Osteoblast (primary cell): ENCODE measurements around the gene CDC37L1. TPM values are rescaled to one million over a fixed set of nuclear protein-coding genes. Genes with fewer than 3 reads are reported as not detected.

Source experiments
- DNase-seq: peaks from one replicate; pipeline ENCODE4 v3.0.0; 2011; ENCODE audit warnings: low spot score, mixed read lengths; ENCODE audit not compliant: insufficient read length; ENCODE audit errors: missing footprints
- H2AFZ ChIP-seq: 2 replicates; pipeline ENCODE4 v1.6.0; 2011; ENCODE audit warnings: mild to moderate bottlenecking, low read length
- H3K27ac ChIP-seq: 2 replicates; pipeline ENCODE4 v1.5.1; 2011; ENCODE audit warnings: mild to moderate bottlenecking, low read depth, low read length, moderate library complexity
- H3K27me3 ChIP-seq: 2 replicates; pipeline ENCODE4 v1.6.0; 2012; ENCODE audit warnings: mild to moderate bottlenecking, control low read depth, inconsistent platforms, low read length, moderate library complexity; ENCODE audit not compliant: insufficient read depth
- H3K36me3 ChIP-seq: 2 replicates; pipeline ENCODE4 v1.5.1; 2011; ENCODE audit warnings: mild to moderate bottlenecking, low read length, control low read depth, moderate library complexity; ENCODE audit not compliant: insufficient read depth
- H3K4me1 ChIP-seq: 2 replicates; pipeline ENCODE4 v1.5.1; 2011; ENCODE audit warnings: mild to moderate bottlenecking, low read length, control low read depth, moderate library complexity; ENCODE audit not compliant: insufficient read depth
- H3K4me2 ChIP-seq: 2 replicates; pipeline ENCODE4 v1.6.0; 2011; ENCODE audit warnings: mild to moderate bottlenecking, low read length; ENCODE audit not compliant: insufficient read depth
- H3K4me3 ChIP-seq: fragments of 200-600 bp; sonication (generic); 3 replicates; pipeline ENCODE4 v1.5.1; 2012; ENCODE audit warnings: mild to moderate bottlenecking, low read length, inconsistent platforms; ENCODE audit not compliant: insufficient read depth
- H3K79me2 ChIP-seq: 2 replicates; pipeline ENCODE4 v1.6.0; 2012; ENCODE audit warnings: mild to moderate bottlenecking, low read length, control low read depth, inconsistent platforms; ENCODE audit not compliant: insufficient read depth
- H3K9me3 ChIP-seq: 2 replicates; pipeline ENCODE4 v1.5.1; 2011; ENCODE audit warnings: low read depth, low read length, control low read depth
- H4K20me1 ChIP-seq: 2 replicates; pipeline ENCODE4 v1.6.0; 2012; ENCODE audit warnings: mild to moderate bottlenecking, low read length, control low read depth; ENCODE audit not compliant: insufficient read depth
- CTCF ChIP-seq: IDR thresholded peaks from 2 replicates; pipeline ENCODE4 v1.5.1; 2011; ENCODE audit warnings: mild to moderate bottlenecking, low read depth, low read length, moderate library complexity; ENCODE audit errors: extremely low read depth
- total RNA-seq: library from RNA; depleted of rRNA; stranded (reverse); fragments of >200 nt; gene quantifications from 2 replicates; pipeline ENCODE4 v1.2.3, GENCODE V29; 2012

Gene CDC37L1
- total RNA-seq, 1 donor: 29.3 TPM

GRCh38 chr9:4661611-4662010 lies 17.8 kb upstream of the CDC37L1 start:
- peak overlapping the region; percentile 83 for H3K4me3 ChIP-seq
- H2AFZ ChIP-seq: peak overlapping the region; percentile 90
- H4K20me1 ChIP-seq: no peaks in the 10 kb centered on the region
- peak overlapping the region; percentile 97 for H3K4me2 ChIP-seq
- H3K27ac ChIP-seq: peak overlapping the region; percentile 19
- H3K9me3 ChIP-seq: no peaks in the 10 kb centered on the region
- H3K79me2 ChIP-seq: peaks cover 6% of the 10 kb centered on the region
- no peaks in the 10 kb centered on the region for H3K27me3 ChIP-seq
- peaks cover 38% of the 10 kb centered on the region for H3K4me1 ChIP-seq
- DNase-seq: peak; percentile 29
- no peaks in the 10 kb centered on the region for H3K36me3 ChIP-seq
- no peak for TF ChIP-seq CTCF

- Histone ChIP-seq H2AFZ (peak within 1 kb of the TSS; percentile 90), H3K27me3 (no peaks in the 10 kb centered on the region), H3K79me2 (peaks cover 6% of the 10 kb centered on the region), H3K36me3 (no peaks in the 10 kb centered on the region), H3K4me1 (peaks cover 42% of the 10 kb centered on the region), H3K27ac (peak within 1 kb of the TSS; percentile 19), H4K20me1 (no peaks in the 10 kb centered on the region), H3K9me3 (no peaks in the 10 kb centered on the region), H3K4me3 (peak within 1 kb of the TSS; percentile 83), H3K4me2 (peak within 1 kb of the TSS; percentile 97)
- TF ChIP-seq CTCF: peak; percentile 38
- peak; percentile 95 for DNase-seq
Observed at GRCh38 chr9:4662108-4662988, 17.0 kb upstream of the CDC37L1 start, which contains the start of gene PLPP6. PLPP6 (plus strand) TSS chr9:4662294; CDS start chr9:4662376, 82 bp downstream.

- Histone ChIP-seq H2AFZ (peak overlapping the region; percentile 90), H3K4me3 (peak overlapping the region; percentile 83)
Observed at GRCh38 chr9:4662989-4663792, 16.2 kb upstream of the CDC37L1 start.

More at GRCh38 chr9:4662989-4663792, 16.2 kb upstream of the CDC37L1 start:
- peak overlapping the region; percentile 0 for H3K27ac ChIP-seq
- H3K36me3 ChIP-seq: no peaks in the 10 kb centered on the region
- no peaks in the 10 kb centered on the region for H3K9me3 ChIP-seq
- no peak for TF ChIP-seq CTCF
- no peaks in the 10 kb centered on the region for H3K27me3 ChIP-seq
- H4K20me1 ChIP-seq: no peaks in the 10 kb centered on the region
- peak overlapping the region; percentile 97 for H3K4me2 ChIP-seq
- H3K4me1 ChIP-seq: peaks cover 42% of the 10 kb centered on the region
- H3K79me2 ChIP-seq: peaks cover 6% of the 10 kb centered on the region
- DNase-seq: peak; percentile 58
